Sigmoid colon (tissue), 7 donors: ENCODE results near the gene MAP3K15. TPM values are rescaled to one million over a fixed set of nuclear protein-coding genes. Genes with fewer than 3 reads are reported as not detected.

ENCODE experiments used
- DNase-seq: peaks from one replicate; pipeline ENCODE4 v3.0.0-alpha.2; 2019
- H3K27ac ChIP-seq, 4 donors: fragments of 200-600 bp; sonication (generic); one replicate each; pipeline ENCODE4 v1.5.1; 2016 to 2019; ENCODE audit warnings: mild to moderate bottlenecking in 1 of 4
- H3K27me3 ChIP-seq, 3 donors: fragments of 200-600 bp; sonication (generic); one replicate each; pipeline ENCODE4 v1.5.1; 2019; ENCODE audit warnings: mild to moderate bottlenecking in 1 of 3
- H3K36me3 ChIP-seq, 4 donors: fragments of 200-600 bp; sonication (generic); one replicate each; pipeline ENCODE4 v1.5.1; 2016 to 2019
- H3K4me1 ChIP-seq, 4 donors: fragments of 200-600 bp; sonication (generic); one replicate each; pipeline ENCODE4 v1.5.1; 2017 to 2019
- H3K4me3 ChIP-seq, 4 donors: fragments of 200-600 bp; sonication (generic); one replicate each; pipeline ENCODE4 v1.5.1; 2017 to 2019; ENCODE audit warnings: mild to moderate bottlenecking in 2 of 4, moderate library complexity in 1 of 4
- H3K9me3 ChIP-seq, 4 donors: fragments of 200-600 bp in 3 of 4; sonication (generic) in 3 of 4; one replicate each; pipeline versions ENCODE4 v1.5.1 to v1.6.1; 2013 to 2019
- EP300 ChIP-seq, 4 donors: sonication (generic); formaldehyde crosslinking; IDR thresholded peaks; one replicate each; pipeline ENCODE4 v1.6.1; 2017; ENCODE audit warnings: antibody characterized with exemption in 4 of 4
- POLR2A ChIP-seq, 2 donors: fragments of 450-650 bp; IDR thresholded peaks; one replicate each; pipeline ENCODE4 v1.6.1; 2016; ENCODE audit warnings: antibody characterized with exemption in 2 of 2, mild to moderate bottlenecking in 2 of 2, moderate library complexity in 2 of 2
- POLR2AphosphoS5 ChIP-seq, 4 donors: sonication (generic); formaldehyde crosslinking; IDR thresholded peaks; one replicate each; pipeline ENCODE4 v1.6.1; 2017; ENCODE audit warnings: antibody characterized with exemption in 4 of 4
- WGBS, 2 donors: extraction: QIAGEN DNeasy Blood & Tissue Kit; methylation state at CpG; one replicate each; pipeline ENCODE4 v1.1.7; 2013; 5-methylcytosine and 5-hydroxymethylcytosine counted together
- intact Hi-C: fragments of 100-400 bp; cut with DNase I; formaldehyde crosslinking; loops from one replicate; pipeline ENCODE4 v1.15.1; 2023
- polyA plus RNA-seq, 3 donors: library from polyadenylated mRNA; stranded (reverse); fragments of 200-250 nt; gene quantifications; one replicate each; pipeline ENCODE4 v1.2.3, GENCODE V29; 2013
- total RNA-seq, 4 donors: library from RNA; depleted of rRNA; stranded (reverse); fragments of >200 nt; gene quantifications; one replicate each; pipeline ENCODE4 v1.1.0, GENCODE V29; 2016
- TF ChIP-seq, protein P1 (sequence below), 4 experiments: fragments of 450-650 bp in 3 of 4; fragments of 200-600 bp in 1 of 4; IDR thresholded peaks; one replicate each; pipeline ENCODE4 v1.5.1; 2016 to 2019; ENCODE audit warnings: antibody characterized with exemption in 4 of 4, mild to moderate bottlenecking in 3 of 4, moderate library complexity in 2 of 4
- donor health status: healthy with polysubstance abuse.
- donor health status: Bipolar disorder and iron deficiency.
- donor health status: healthy.

Gene MAP3K15
- total and polyA plus RNA-seq, 7 donors = 0.14 to 0.69 (median 0.15) TPM; not detected in 4

DNA sequence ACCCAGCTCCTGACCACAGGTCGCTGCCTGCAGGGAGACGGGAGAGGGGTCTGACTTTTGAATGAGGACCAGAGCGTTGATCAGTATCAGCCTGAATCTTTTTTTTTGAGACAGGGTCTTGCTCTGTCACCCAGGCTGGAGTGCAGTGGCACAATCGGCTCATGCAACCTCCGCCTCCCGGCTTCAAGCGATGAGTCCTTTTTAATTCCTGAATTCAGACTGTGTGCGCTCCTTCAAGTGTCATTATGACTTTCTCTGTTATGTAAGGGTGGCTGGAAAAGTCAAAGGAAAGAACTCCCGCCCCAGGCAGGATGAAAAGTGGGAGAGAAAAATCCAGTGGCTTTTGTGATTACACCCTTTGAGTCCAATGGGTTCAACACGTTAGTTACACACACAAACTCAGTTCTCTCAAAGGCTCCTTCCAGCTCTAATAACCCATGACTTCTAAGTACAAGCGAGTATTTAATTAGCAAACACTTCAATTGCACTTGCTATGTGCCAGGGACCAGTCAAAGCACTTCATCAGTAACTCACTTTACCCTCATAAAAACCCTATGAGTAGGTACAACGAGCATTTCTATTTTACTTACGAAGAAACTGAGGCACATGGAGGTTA, 127.1 kb downstream of the MAP3K15 start:
- H3K27ac ChIP-seq = no peak overlapping the region
- H3K27me3 ChIP-seq = no peaks in the 10 kb centered on the region
- TF ChIP-seq, protein P1, sequence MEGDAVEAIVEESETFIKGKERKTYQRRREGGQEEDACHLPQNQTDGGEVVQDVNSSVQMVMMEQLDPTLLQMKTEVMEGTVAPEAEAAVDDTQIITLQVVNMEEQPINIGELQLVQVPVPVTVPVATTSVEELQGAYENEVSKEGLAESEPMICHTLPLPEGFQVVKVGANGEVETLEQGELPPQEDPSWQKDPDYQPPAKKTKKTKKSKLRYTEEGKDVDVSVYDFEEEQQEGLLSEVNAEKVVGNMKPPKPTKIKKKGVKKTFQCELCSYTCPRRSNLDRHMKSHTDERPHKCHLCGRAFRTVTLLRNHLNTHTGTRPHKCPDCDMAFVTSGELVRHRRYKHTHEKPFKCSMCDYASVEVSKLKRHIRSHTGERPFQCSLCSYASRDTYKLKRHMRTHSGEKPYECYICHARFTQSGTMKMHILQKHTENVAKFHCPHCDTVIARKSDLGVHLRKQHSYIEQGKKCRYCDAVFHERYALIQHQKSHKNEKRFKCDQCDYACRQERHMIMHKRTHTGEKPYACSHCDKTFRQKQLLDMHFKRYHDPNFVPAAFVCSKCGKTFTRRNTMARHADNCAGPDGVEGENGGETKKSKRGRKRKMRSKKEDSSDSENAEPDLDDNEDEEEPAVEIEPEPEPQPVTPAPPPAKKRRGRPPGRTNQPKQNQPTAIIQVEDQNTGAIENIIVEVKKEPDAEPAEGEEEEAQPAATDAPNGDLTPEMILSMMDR (IDR thresholded peaks at IDR 0.05) = no peak
- TF ChIP-seq POLR2A (IDR thresholded peaks at IDR 0.05) = no peak
- no peak for TF ChIP-seq POLR2AphosphoS5 (IDR thresholded peaks at IDR 0.05)
- no peak for TF ChIP-seq EP300 (IDR thresholded peaks at IDR 0.05)
- intact Hi-C loops = no loop called here
- no peaks in the 10 kb centered on the region for H3K4me1 ChIP-seq
- no peaks in the 10 kb centered on the region for H3K36me3 ChIP-seq
- H3K4me3 ChIP-seq = no peak overlapping the region
- 85 to 89% methylated on average over 13 of the region's 13 CpGs for WGBS, 2 donors
- no peaks in the 10 kb centered on the region for H3K9me3 ChIP-seq
- no peak for DNase-seq

GRCh38 chrX:19386679-19387078, 128.6 kb downstream of the MAP3K15 start:
- H3K4me1 ChIP-seq = no peaks in the 10 kb centered on the region
- intact Hi-C loops = no loop called here
- H3K27ac ChIP-seq = no peak overlapping the region
- no peak overlapping the region for H3K4me3 ChIP-seq
- H3K36me3 ChIP-seq = no peaks in the 10 kb centered on the region
- TF ChIP-seq, protein P1 (IDR thresholded peaks at IDR 0.05) = no peak
- no peak for TF ChIP-seq POLR2AphosphoS5 (IDR thresholded peaks at IDR 0.05)
- no peak for TF ChIP-seq POLR2A (IDR thresholded peaks at IDR 0.05)
- TF ChIP-seq EP300 (IDR thresholded peaks at IDR 0.05) = no peak
- no peak for DNase-seq
- H3K27me3 ChIP-seq = no peaks in the 10 kb centered on the region
- 90% methylated on average over 4 of the region's 4 CpGs for WGBS, 2 donors
- no peaks in the 10 kb centered on the region for H3K9me3 ChIP-seq

DNA sequence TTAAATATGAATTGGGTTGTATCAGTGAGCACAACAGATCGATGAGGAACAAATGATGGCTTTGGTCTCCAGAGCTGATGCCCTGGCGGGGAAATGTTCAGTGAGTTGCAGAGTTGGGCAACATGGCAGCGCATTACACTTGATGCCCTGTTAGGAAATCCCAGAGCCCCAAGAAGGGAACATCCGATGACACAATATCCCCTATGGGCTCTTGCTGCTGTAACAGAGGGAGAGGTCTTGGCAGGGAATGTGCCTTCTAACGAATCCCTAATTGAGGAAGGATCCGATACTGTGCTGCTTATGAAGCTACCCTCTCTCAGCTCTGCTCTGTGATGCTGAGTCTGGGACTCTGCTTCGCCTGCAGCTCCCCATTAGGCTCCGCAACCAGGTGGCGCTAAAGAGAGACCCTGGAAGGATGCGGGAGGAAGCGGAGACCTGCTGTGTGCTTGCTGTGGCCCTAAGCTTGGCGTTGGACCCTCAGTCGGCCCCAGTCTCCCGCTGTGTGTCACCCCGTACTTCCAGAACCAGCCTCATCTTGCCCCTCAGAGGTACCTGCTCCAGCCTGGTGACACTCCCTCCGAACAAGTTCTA, 132.7 kb downstream of the MAP3K15 start:
- Histone ChIP-seq H3K36me3 (no peaks in the 10 kb centered on the region), H3K27ac (no peak overlapping the region), H3K4me3 (no peak overlapping the region), H3K4me1 (no peaks in the 10 kb centered on the region), H3K27me3 (no peaks in the 10 kb centered on the region), H3K9me3 (no peaks in the 10 kb centered on the region)
- WGBS, 2 donors = 28 to 34% methylated on average over 16 of the region's 16 CpGs
- intact Hi-C loops = no loop called here
- DNase-seq = peak; percentile 40
- TF ChIP-seq, protein P1 (IDR thresholded peaks at IDR 0.05) = no peak

DNA sequence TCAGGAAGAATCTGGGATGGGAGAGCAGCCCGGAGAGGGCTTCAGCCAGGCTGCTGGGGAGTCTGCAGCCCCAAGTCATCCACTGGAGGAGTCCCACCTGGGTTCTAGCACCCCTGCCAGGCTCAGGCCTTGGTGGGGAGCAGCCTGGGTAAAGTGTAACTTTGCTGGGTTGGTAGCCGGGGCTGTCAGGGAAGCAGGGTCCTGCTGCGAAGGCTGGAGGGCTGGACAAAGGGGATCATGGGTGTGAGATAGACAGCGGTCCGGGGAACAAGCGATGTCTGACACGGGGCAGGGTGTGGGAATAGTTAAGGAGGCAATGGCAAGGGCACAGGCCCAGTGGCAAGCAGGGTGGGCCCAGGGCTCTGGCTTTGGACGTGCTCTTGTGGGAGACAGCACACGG, 134.0 kb downstream of the MAP3K15 start:
- Histone ChIP-seq H3K4me3 (no peak overlapping the region), H3K27ac (no peak overlapping the region), H3K4me1 (no peaks in the 10 kb centered on the region), H3K9me3 (no peaks in the 10 kb centered on the region), H3K27me3 (no peaks in the 10 kb centered on the region), H3K36me3 (no peaks in the 10 kb centered on the region)
- TF ChIP-seq, protein P1 (IDR thresholded peaks at IDR 0.05) = no peak
- TF ChIP-seq POLR2AphosphoS5 (IDR thresholded peaks at IDR 0.05) (no peak), EP300 (IDR thresholded peaks at IDR 0.05) (no peak), POLR2A (IDR thresholded peaks at IDR 0.05) (no peak)
- DNase-seq = peak; percentile 30
- intact Hi-C loops = no loop called here
- WGBS, 2 donors = 93 to 96% methylated on average over 9 of the region's 9 CpGs
